ENCODE measurements around the gene NRIP2. TPM values are rescaled to one million over a fixed set of nuclear protein-coding genes. Genes with fewer than 3 reads are reported as not detected.
A peak's percentile ranks its signal among the peaks of the same experiment; 100 is the strongest.

NRIP2 gene
- total and polyA plus RNA-seq, 10 of the 15 experiments (the other 5 are each of a cell fraction or from before 2014, with no cell fraction given), result 0.04 to 0.83 (median 0.42) TPM; not detected in 7

DNA sequence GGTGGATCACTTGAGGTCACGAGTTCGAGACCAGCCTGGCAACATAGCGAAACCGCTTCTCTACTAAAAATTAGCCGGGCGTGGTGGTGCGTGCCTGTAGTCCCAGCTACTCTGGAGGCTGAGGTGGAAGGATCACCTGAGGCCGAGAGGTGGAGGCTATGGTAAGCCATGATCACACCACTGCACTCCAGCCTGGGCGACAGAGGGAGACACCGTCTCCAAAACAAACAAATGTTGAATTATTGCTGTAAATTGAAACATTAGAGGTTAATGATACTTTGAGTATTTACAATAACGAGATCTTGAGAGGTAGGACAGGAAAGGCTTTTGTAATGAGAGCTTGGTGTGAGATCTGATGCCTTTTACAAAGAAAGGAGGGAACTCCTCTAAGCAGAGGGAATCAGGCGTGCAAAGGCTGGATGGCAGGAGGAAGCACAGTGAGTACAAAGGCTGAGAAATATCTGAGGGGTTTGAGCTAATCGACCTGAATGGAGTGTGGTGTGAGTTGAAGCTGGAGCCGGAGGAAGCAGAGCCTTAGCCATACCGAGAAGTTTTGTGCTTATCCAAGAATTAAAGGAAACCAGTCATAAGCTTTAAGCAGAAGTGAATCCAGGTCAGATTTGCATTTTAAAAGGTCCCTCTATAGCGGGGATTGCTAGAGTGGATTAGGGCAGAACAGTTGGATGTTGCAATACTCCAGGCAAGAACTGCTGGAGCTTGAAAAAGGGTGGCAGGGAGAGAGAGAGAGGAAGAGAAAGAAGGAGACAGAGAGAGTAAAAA, 43.3 kb upstream of the NRIP2 start (continued):
- no peak for TF ChIP-seq ZNF207 (IDR thresholded peaks at IDR 0.05; ENCODE audit: borderline replicate concordance)
- peak; percentile 8; the same call in 1 of the 2 replicates for TF ChIP-seq SMARCA5 (IDR thresholded peaks at IDR 0.05)
- TF ChIP-seq, protein P1, sequence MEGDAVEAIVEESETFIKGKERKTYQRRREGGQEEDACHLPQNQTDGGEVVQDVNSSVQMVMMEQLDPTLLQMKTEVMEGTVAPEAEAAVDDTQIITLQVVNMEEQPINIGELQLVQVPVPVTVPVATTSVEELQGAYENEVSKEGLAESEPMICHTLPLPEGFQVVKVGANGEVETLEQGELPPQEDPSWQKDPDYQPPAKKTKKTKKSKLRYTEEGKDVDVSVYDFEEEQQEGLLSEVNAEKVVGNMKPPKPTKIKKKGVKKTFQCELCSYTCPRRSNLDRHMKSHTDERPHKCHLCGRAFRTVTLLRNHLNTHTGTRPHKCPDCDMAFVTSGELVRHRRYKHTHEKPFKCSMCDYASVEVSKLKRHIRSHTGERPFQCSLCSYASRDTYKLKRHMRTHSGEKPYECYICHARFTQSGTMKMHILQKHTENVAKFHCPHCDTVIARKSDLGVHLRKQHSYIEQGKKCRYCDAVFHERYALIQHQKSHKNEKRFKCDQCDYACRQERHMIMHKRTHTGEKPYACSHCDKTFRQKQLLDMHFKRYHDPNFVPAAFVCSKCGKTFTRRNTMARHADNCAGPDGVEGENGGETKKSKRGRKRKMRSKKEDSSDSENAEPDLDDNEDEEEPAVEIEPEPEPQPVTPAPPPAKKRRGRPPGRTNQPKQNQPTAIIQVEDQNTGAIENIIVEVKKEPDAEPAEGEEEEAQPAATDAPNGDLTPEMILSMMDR (IDR thresholded peaks at IDR 0.05 in 2 of 3, conservative IDR thresholded peaks at IDR 0.05 in 1 of 3; ENCODE audit: control insufficient read depth in 2 of 3, extremely low read depth in 1 of 3, insufficient read depth in 1 of 3, low read depth in 3 of 3, low read length in 3 of 3), result 0 out of 6 replicates have a peak, but pooled peaks of 1 of the 3 experiments have one; percentile 5
- no peak for TF ChIP-seq POLR2AphosphoS2 (IDR thresholded peaks at IDR 0.05; ENCODE audit: low read depth, low read length)
- peak; percentile 69; the same call in 2 of the 3 replicates for TF ChIP-seq POU2F2 (IDR thresholded peaks at IDR 0.05; ENCODE audit: borderline replicate concordance, low read depth, low read length)
- no peak for TF ChIP-seq SMAD5 (IDR thresholded peaks at IDR 0.05; ENCODE audit: low read depth)
- TF ChIP-seq EGR1 (IDR thresholded peaks at IDR 0.05; ENCODE audit: borderline replicate concordance in 1 of 2, low read depth in 2 of 2, low read length in 2 of 2), result no peak
- TF ChIP-seq CREM (IDR thresholded peaks at IDR 0.05; ENCODE audit: low read depth), result no peak
- no peak for TF ChIP-seq NR2F1 (conservative IDR thresholded peaks at IDR 0.05)
- no peak for TF ChIP-seq MYB (IDR thresholded peaks at IDR 0.05; ENCODE audit: borderline replicate concordance, low read depth, low read length)
- TF ChIP-seq RELA (IDR thresholded peaks at IDR 0.05; ENCODE audit: borderline replicate concordance, partially characterized antibody), result no peak
- TF ChIP-seq POLR2AphosphoS5 (IDR thresholded peaks at IDR 0.05; ENCODE audit: low read length), result peak; percentile 59
- no peak for TF ChIP-seq ZNF384 (IDR thresholded peaks at IDR 0.05; ENCODE audit: borderline replicate concordance, low read depth, low read length)
- TF ChIP-seq IRF4 (IDR thresholded peaks at IDR 0.05; ENCODE audit: low read depth, low read length), result no peak
- TF ChIP-seq NR2C1 (IDR thresholded peaks at IDR 0.05), result no peak
- TF ChIP-seq, protein P2, sequence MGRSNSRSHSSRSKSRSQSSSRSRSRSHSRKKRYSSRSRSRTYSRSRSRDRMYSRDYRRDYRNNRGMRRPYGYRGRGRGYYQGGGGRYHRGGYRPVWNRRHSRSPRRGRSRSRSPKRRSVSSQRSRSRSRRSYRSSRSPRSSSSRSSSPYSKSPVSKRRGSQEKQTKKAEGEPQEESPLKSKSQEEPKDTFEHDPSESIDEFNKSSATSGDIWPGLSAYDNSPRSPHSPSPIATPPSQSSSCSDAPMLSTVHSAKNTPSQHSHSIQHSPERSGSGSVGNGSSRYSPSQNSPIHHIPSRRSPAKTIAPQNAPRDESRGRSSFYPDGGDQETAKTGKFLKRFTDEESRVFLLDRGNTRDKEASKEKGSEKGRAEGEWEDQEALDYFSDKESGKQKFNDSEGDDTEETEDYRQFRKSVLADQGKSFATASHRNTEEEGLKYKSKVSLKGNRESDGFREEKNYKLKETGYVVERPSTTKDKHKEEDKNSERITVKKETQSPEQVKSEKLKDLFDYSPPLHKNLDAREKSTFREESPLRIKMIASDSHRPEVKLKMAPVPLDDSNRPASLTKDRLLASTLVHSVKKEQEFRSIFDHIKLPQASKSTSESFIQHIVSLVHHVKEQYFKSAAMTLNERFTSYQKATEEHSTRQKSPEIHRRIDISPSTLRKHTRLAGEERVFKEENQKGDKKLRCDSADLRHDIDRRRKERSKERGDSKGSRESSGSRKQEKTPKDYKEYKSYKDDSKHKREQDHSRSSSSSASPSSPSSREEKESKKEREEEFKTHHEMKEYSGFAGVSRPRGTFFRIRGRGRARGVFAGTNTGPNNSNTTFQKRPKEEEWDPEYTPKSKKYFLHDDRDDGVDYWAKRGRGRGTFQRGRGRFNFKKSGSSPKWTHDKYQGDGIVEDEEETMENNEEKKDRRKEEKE (IDR thresholded peaks at IDR 0.05), result no peak
- peak; percentile 79 for TF ChIP-seq SPI1 (IDR thresholded peaks at IDR 0.05; ENCODE audit: borderline replicate concordance, insufficient read depth, low read depth, low read length)
